ENCODE data around the gene HMGN1.
A peak's percentile ranks its signal among the peaks of the same experiment; 100 is the strongest.

HMGN1 gene

GRCh38 chr21:39359382-39359781 lies 10.5 kb upstream of the HMGN1 start:
- TF ChIP-seq JUND (IDR thresholded peaks at IDR 0.05; ENCODE audit: low read depth), result no peak
- no peak for DNase-seq (ENCODE audit: low read depth in 1 of 2, low spot score in 1 of 2)
- in situ Hi-C loops (cut with HindIII; ENCODE audit: low pct_unique_long_range_greater_than_20kb, low sequenced_read_pairs), result no loop called here

GRCh38 chr21:39353295-39353694 lies 4.4 kb upstream of the HMGN1 start:
- in situ Hi-C loops (cut with HindIII; ENCODE audit: low pct_unique_long_range_greater_than_20kb, low sequenced_read_pairs), result no loop called here

DNA sequence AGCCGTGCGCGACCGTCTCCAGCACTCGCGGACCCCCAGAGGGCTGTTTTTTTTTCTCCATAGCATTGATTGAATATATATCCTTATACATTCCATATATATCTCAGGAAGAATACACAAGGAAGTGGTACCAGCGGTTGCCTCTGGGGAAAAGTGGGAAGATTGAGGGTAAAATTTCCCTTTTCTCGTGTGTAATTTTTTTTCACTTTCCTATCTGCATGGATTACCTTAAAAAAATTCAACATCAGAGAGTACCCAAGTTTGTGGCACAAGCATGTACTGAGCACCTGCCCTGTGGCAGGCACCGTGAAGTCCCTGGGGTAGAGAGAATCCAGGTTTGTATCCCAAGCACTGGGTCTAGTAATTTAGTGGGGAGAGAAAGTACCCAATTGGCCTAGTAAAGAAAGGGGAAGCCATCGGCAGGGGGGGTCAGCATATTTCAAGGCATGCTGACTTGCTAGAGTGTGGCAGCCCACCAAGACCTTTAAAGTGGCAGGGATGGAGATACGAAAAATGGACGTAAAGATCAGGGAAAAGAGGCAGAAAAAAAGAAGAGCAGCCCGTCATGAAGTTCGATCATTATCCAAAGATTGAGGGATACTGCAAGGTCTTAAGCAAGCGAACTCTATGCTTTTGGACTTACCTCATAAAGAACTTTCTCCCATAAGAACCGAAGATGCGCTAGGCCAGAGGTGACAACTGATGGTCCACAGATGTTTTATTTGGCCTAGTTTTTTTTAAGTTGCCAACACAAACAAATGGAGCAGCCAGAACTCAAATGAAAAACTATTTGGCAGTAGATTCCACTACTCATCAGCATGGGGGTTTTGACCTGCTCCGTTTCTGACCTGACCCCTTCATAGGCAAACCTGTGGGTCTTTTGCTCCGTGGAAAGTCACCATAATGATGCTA lies 1.5 kb upstream of the HMGN1 start:
- in situ Hi-C loops (cut with HindIII; ENCODE audit: low pct_unique_long_range_greater_than_20kb, low sequenced_read_pairs), result no loop called here
- no peak for DNase-seq (ENCODE audit: low read depth in 1 of 2, low spot score in 1 of 2)
- no peak for TF ChIP-seq JUND (IDR thresholded peaks at IDR 0.05; ENCODE audit: low read depth)

More at GRCh38 chr21:39353295-39353694, 4.4 kb upstream of the HMGN1 start:
- no peak for TF ChIP-seq JUND (IDR thresholded peaks at IDR 0.05; ENCODE audit: low read depth)
- no peak for DNase-seq (ENCODE audit: low read depth in 1 of 2, low spot score in 1 of 2)

DNA sequence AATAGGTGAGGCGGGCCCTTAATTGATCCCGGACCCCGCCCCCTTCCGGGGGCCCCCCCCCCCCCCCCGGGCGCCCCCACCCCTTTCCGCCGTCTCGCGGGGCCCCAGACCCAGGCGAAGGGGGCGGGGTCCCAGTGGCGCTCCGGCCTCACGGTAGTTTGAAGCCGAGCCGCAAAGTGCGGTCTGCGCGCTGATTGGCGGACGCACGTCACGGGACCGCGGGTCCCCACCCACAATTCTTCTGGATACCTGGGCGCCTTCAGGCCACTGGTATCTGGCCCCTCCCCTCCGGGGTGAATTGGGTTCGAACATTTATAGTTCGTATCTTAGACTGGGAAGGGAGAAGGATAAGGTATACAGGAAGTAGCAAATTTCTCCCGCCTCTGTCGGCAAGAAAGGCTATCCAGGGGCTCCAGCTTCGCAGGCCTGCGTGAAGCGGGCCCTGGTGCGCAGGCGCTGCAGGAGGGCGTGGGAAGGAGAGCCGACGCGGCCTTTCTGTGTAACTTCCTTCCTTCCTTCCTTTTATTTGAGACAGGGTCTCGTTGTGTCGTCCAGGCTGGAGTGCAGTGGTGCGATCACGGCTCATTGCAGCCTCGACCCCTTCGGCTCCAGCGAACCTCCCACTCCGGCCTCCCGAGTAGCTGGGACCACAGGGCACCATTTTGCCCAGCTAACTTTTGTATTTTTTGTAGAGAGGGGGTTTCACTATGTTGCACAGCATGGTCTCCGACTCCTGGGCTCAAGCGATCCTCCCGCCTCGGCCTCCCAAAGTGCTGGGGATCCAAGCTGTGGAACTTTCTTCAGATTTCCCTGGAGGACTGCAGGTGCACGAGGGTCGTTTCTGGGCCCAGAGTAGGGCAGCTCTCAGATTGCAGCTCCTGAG lies 564 bp upstream of the HMGN1 start:
- in situ Hi-C loops (cut with HindIII; ENCODE audit: low pct_unique_long_range_greater_than_20kb, low sequenced_read_pairs), result no loop called here
- no peak for TF ChIP-seq JUND (IDR thresholded peaks at IDR 0.05; ENCODE audit: low read depth)
- peak; percentile 94 to 97 for DNase-seq (ENCODE audit: low read depth in 1 of 2, low spot score in 1 of 2)

DNA sequence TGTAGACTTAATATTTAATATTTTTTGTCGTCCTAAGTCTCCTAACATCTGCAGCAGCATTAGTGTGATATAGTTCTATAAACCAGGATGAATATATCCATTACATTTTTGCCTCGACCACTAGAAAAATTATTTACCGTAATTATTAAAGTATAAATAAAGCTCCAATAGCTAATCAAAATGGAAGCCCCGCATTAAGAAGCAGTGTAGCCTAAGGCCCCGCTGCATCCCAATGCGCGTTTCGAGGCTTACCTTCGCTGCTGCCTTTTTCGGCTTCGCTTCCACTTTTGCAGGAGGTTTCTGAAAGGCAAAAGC lies 891 bp downstream of the HMGN1 start:
- in situ Hi-C loops (cut with HindIII; ENCODE audit: low pct_unique_long_range_greater_than_20kb, low sequenced_read_pairs), result no loop called here
- DNase-seq (ENCODE audit: low read depth in 1 of 2, low spot score in 1 of 2), result no peak
- no peak for TF ChIP-seq JUND (IDR thresholded peaks at IDR 0.05; ENCODE audit: low read depth)

DNA sequence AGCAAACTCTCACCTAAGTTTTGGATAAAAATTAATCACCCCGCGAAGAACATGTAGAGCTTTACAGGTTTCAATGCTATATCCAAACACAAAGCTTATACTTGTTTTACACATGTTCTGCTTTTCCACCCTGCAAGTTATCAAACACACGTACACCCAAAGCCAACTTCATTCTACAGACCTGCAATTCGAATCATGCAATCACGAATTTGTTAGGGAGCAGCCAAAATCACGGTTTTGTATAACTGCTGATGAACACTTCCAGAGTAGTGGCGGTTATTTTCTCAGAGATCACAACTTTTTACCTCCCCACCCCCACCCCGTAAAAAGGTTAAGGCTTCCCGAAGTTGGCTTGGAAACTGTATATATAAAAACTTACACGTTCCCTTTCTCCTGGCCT lies 1.4 kb downstream of the HMGN1 start:
- no peak for TF ChIP-seq JUND (IDR thresholded peaks at IDR 0.05; ENCODE audit: low read depth)
- in situ Hi-C loops (cut with HindIII; ENCODE audit: low pct_unique_long_range_greater_than_20kb, low sequenced_read_pairs), result no loop called here
- DNase-seq (ENCODE audit: low read depth in 1 of 2, low spot score in 1 of 2), result no peak

- no peak for TF ChIP-seq JUND (IDR thresholded peaks at IDR 0.05; ENCODE audit: low read depth)
- in situ Hi-C loops (cut with HindIII; ENCODE audit: low pct_unique_long_range_greater_than_20kb, low sequenced_read_pairs), result no loop called here
- no peak for DNase-seq (ENCODE audit: low read depth in 1 of 2, low spot score in 1 of 2)
Measured at GRCh38 chr21:39346671-39347331, 2.1 kb downstream of the HMGN1 start.

DNA sequence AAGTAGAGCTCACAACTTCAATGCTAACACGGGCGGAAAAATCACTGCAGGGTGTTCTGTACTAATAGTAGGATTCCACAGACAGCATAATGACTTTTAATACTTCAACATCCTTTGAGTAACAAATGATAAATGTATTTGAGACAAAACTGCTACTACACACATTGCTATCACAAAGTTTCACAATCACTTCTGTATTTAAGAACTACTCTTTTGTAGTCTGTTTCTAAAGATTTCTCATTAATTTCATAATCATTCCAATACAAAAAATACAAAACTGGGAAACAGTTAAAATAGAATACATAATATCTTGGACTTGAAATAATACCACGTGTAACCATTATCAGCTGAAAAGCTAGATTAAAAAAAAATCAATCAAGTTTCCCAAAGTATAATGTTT lies 2.7 kb downstream of the HMGN1 start:
- DNase-seq (ENCODE audit: low read depth in 1 of 2, low spot score in 1 of 2), result no peak
- TF ChIP-seq JUND (IDR thresholded peaks at IDR 0.05; ENCODE audit: low read depth), result no peak
- in situ Hi-C loops (cut with HindIII; ENCODE audit: low pct_unique_long_range_greater_than_20kb, low sequenced_read_pairs), result no loop called here

- TF ChIP-seq JUND (IDR thresholded peaks at IDR 0.05; ENCODE audit: low read depth), result no peak
- no peak for DNase-seq (ENCODE audit: low read depth in 1 of 2, low spot score in 1 of 2)
- in situ Hi-C loops (cut with HindIII; ENCODE audit: low pct_unique_long_range_greater_than_20kb, low sequenced_read_pairs), result no loop called here
Measured at GRCh38 chr21:39345440-39345839, 3.4 kb downstream of the HMGN1 start.

GRCh38 chr21:39344848-39345247 lies 4.0 kb downstream of the HMGN1 start:
- in situ Hi-C loops (cut with HindIII; ENCODE audit: low pct_unique_long_range_greater_than_20kb, low sequenced_read_pairs), result no loop called here
- TF ChIP-seq JUND (IDR thresholded peaks at IDR 0.05; ENCODE audit: low read depth), result no peak

GRCh38 chr21:39341249-39341923 lies 7.5 kb downstream of the HMGN1 start:
- no peak for TF ChIP-seq JUND (IDR thresholded peaks at IDR 0.05; ENCODE audit: low read depth)
- DNase-seq (ENCODE audit: low read depth in 1 of 2, low spot score in 1 of 2), result no peak
- in situ Hi-C loops (cut with HindIII; ENCODE audit: low pct_unique_long_range_greater_than_20kb, low sequenced_read_pairs), result no loop called here

More at GRCh38 chr21:39344848-39345247, 4.0 kb downstream of the HMGN1 start:
- no peak for DNase-seq (ENCODE audit: low read depth in 1 of 2, low spot score in 1 of 2)

GRCh38 chr21:39340687-39341086 lies 8.2 kb downstream of the HMGN1 start:
- no peak for DNase-seq (ENCODE audit: low read depth in 1 of 2, low spot score in 1 of 2)
- TF ChIP-seq JUND (IDR thresholded peaks at IDR 0.05; ENCODE audit: low read depth), result no peak
- in situ Hi-C loops (cut with HindIII; ENCODE audit: low pct_unique_long_range_greater_than_20kb, low sequenced_read_pairs), result no loop called here

Data from T47D (cell line).